Subcutaneous abdominal adipose tissue (tissue), 5 donors: ENCODE data around the gene ARGLU1.

Experiments
- H3K27ac ChIP-seq: one replicate; pipeline ENCODE4 v1.7.0; 2013; ENCODE audit warnings: low read depth, mild to moderate bottlenecking, inconsistent platforms, low read length, moderate library complexity
- H3K27me3 ChIP-seq, 5 donors: one replicate each; pipeline ENCODE4 v1.7.0; 2013; ENCODE audit warnings: low read length in 5 of 5, inconsistent platforms in 1 of 5; ENCODE audit not compliant: control insufficient read depth in 5 of 5, insufficient read depth in 4 of 5
- H3K36me3 ChIP-seq, 5 donors: one replicate each; pipeline ENCODE4 v1.7.0; 2013; ENCODE audit warnings: low read length in 5 of 5; ENCODE audit not compliant: control insufficient read depth in 5 of 5, insufficient read depth in 5 of 5
- H3K4me1 ChIP-seq, 5 donors: one replicate each; pipeline ENCODE4 v1.7.0; 2013; ENCODE audit warnings: low read length in 5 of 5, mild to moderate bottlenecking in 3 of 5, moderate library complexity in 1 of 5; ENCODE audit not compliant: control insufficient read depth in 5 of 5, insufficient read depth in 5 of 5
- H3K4me3 ChIP-seq, 5 donors: one replicate each; pipeline ENCODE4 v1.7.0; 2013; ENCODE audit warnings: low read length in 5 of 5, low read depth in 1 of 5
- H3K9ac ChIP-seq, 5 donors: one replicate each; pipeline ENCODE4 v1.7.0; 2013; ENCODE audit warnings: low read length in 5 of 5, mild to moderate bottlenecking in 4 of 5, moderate library complexity in 3 of 5
- H3K9me3 ChIP-seq, 5 donors: one replicate each; pipeline ENCODE4 v1.7.0; 2013; ENCODE audit warnings: low read length in 5 of 5; ENCODE audit not compliant: control insufficient read depth in 5 of 5
- donor health status: healthy.
- donor health status: healthy.
- donor health status: healthy.
- donor health status: healthy.
- donor health status: healthy.

Gene ARGLU1

DNA sequence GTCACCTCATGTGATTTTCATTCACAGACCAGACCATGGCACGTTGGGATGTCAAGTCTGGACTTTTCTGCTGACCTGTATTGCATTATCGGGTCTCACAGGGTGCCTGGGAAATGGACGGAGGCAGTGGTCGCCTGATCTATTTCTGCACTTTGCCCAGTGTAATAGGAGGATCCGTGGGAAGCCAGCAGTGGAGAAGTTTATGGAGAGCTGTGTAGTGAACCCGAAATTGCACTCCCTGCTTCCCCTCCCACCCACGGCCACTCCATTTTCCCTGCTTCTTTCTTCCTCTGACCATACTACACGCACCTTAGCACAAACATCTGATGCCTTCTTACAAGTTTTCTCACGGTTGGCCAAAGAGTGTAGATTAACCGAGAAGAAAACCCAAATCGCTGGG is 49.4 kb downstream of the ARGLU1 start:
- Histone ChIP-seq H3K9me3 (no peaks in the 10 kb centered on the region), H3K36me3 (no peaks in the 10 kb centered on the region), H3K27me3 (peaks cover 0 to 3% (median 0%) of the 10 kb centered on the region in 5 donors), H3K27ac (no peak overlapping the region), H3K4me3 (no peak overlapping the region), H3K4me1 (peaks cover 0 to 37% (median 0%) of the 10 kb centered on the region in 5 donors), H3K9ac (no peak overlapping the region)

GRCh38 chr13:106517109-106517847 is 50.7 kb downstream of the ARGLU1 start:
- Histone ChIP-seq H3K4me1 (peaks cover 0 to 28% (median 0%) of the 10 kb centered on the region in 5 donors), H3K9me3 (no peaks in the 10 kb centered on the region), H3K9ac (no peak overlapping the region), H3K36me3 (no peaks in the 10 kb centered on the region), H3K27me3 (peaks cover 0 to 3% (median 0%) of the 10 kb centered on the region in 5 donors), H3K4me3 (no peak overlapping the region), H3K27ac (no peak overlapping the region)

- Histone ChIP-seq H3K27ac (no peak overlapping the region), H3K4me1 (peaks cover 0 to 28% (median 0%) of the 10 kb centered on the region in 5 donors), H3K4me3 (no peak overlapping the region), H3K36me3 (peaks cover 0 to 3% (median 0%) of the 10 kb centered on the region in 5 donors), H3K27me3 (peaks cover 0 to 3% (median 0%) of the 10 kb centered on the region in 5 donors), H3K9me3 (no peaks in the 10 kb centered on the region), H3K9ac (no peak overlapping the region)
These were observed 52.2 kb downstream of the ARGLU1 start for GRCh38 chr13:106515635-106516254.

DNA sequence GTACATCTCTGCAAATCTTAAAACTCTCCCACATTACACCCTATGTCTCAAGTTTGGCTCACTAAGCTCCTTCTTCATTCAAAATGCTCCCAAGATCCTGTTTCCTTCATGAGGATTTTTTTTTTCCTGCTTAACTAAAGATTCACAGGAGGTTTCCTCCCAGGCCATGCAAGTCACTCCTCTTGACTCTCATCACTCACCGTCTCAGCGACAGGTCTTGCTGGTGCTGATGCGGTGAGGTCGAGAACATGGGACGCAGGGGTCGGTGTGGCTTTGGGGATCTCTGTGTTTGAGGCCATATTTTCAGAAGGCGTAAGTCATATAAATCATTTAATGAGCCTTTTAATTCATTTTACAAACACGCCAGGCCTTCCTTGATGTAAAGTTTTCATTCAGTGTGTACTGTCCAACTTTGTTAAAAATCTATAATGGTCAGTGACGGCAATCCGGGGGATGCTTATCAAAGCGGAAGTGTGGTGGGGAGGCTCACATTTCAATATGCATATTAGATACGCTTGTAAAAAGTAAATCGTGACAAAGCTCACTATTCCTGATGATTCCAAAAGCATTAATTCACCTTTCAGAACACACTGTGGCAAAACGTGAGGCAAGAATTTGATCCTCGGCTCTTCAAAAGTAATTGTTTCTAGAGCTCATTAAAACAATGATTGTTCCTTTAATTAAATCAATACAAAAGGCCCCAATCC is 52.9 kb downstream of the ARGLU1 start:
- no peaks in the 10 kb centered on the region for H3K9me3 ChIP-seq
- H3K9ac ChIP-seq: no peak overlapping the region
- H3K27ac ChIP-seq: peak overlapping the region; percentile 3

DNA sequence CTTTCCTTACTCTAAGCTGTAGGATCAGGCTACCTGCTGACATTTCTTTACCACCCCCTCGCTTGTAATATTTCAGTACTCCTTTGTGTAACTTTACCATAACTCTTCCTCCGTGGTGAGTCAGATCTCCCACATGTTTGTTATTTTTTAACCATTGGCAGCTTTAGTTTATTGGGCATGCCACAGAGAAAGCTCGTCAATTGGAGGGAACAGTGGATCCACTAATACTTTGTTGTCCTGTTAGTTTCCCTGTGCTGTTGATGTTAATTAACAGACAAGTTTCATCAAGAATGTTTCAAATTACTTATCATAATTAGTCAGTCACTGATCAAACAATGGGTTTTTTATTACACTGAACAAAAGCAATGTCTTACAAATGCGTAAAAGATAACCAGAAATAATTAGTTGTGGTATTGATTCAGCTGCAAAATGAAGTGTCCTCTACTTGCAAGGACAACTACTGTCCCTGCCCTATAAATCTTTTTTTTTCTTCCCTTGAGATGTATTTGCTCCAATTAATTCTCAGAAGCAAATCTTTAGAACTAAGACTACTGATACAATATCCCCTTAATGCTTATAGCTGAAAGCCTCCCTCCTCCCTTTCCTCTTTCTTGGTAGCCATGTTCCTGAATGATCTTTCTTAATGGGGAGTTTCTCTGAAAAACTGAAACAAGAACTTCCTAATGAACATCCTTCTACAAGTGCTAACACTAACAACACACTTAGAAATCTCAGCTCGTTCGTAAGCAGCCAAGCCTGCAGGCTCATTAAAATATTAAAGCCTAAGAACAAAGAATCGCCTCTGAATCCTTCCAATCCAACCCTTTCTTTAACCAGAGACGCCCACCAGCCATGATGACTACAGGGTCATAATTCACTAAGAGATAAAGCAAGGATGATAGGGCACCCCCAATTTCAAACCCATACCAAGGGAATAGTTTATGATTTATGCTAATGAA is 54.6 kb downstream of the ARGLU1 start:
- H3K9me3 ChIP-seq: no peaks in the 10 kb centered on the region
- peaks cover 0 to 3% (median 0%) of the 10 kb centered on the region in 5 donors for H3K36me3 ChIP-seq
- no peak overlapping the region for H3K4me3 ChIP-seq
- H3K4me1 ChIP-seq: peaks cover 0 to 22% (median 0%) of the 10 kb centered on the region in 5 donors
- H3K9ac ChIP-seq: no peak overlapping the region
- no peak overlapping the region for H3K27ac ChIP-seq
- H3K27me3 ChIP-seq: peaks cover 0 to 3% (median 0%) of the 10 kb centered on the region in 5 donors

More for the DNA sequence above, 52.9 kb downstream of the ARGLU1 start:
- Histone ChIP-seq H3K36me3 (peaks cover 0 to 3% (median 0%) of the 10 kb centered on the region in 5 donors), H3K4me3 (no peak overlapping the region), H3K4me1 (peaks cover 0 to 24% (median 0%) of the 10 kb centered on the region in 5 donors), H3K27me3 (peaks cover 0 to 3% (median 0%) of the 10 kb centered on the region in 5 donors)

DNA sequence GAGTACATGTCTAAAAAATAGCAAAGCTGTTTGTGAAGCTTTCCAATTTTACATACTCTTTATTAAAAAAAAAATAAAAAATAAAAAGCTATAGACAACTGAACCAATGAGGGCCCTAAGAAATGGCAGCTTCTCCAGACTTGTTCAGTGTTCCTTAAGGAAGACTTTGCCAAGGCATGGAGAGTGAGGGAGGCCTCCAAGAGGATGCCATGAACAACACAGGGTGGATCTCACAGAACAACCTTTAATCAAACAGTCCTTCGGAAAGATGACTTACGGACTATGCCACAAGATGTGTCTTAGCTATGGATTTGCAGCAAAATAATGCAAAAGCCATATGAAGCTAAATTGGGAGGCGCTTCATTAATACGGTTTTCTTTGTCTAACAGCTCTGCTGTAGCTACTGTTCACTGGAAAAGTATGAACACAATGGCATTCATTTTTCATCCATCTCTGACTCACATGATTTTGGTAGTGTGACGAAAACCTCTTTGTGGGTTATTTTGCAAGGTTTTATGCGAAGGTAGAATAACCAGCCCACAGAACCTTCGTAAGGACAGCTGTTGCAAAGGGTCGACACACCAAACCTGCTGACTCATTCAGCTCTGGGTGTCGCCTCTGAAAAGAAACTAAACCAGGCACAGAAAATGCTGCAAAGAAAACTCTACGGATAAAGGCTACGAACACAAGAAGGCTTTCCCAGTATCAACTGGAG is 60.2 kb downstream of the ARGLU1 start:
- H3K9ac ChIP-seq: no peak overlapping the region
- peaks cover 0 to 3% (median 0%) of the 10 kb centered on the region in 5 donors for H3K36me3 ChIP-seq
- H3K27ac ChIP-seq: no peak overlapping the region
- H3K4me1 ChIP-seq: peaks cover 0 to 15% (median 0%) of the 10 kb centered on the region in 5 donors
- no peaks in the 10 kb centered on the region for H3K9me3 ChIP-seq
- no peaks in the 10 kb centered on the region for H3K27me3 ChIP-seq
- H3K4me3 ChIP-seq: no peak overlapping the region

DNA sequence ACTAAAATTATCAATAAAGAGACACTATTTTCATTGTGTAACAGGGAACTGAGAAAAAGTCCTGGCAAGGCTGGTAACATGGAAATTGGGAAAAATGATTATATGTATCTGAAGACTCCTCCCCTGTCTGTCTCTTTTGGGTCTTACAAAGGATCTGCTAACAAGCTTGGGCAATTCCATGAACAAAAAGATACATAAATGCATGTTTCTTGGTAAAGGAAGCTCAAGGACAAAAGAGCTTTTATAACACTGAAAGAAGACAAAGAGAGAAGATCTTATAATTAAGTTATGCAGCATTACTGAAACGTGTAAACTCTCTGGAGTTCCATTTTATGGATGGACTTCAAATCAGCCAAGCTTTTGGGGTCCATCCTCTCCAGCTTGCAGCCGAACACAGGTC is 61.7 kb downstream of the ARGLU1 start:
- H3K27me3 ChIP-seq: no peaks in the 10 kb centered on the region
- peaks cover 0 to 15% (median 0%) of the 10 kb centered on the region in 5 donors for H3K4me1 ChIP-seq
- H3K4me3 ChIP-seq: no peak overlapping the region
- H3K27ac ChIP-seq: no peak overlapping the region
- H3K9me3 ChIP-seq: no peaks in the 10 kb centered on the region
- no peaks in the 10 kb centered on the region for H3K36me3 ChIP-seq
- no peak overlapping the region for H3K9ac ChIP-seq

DNA sequence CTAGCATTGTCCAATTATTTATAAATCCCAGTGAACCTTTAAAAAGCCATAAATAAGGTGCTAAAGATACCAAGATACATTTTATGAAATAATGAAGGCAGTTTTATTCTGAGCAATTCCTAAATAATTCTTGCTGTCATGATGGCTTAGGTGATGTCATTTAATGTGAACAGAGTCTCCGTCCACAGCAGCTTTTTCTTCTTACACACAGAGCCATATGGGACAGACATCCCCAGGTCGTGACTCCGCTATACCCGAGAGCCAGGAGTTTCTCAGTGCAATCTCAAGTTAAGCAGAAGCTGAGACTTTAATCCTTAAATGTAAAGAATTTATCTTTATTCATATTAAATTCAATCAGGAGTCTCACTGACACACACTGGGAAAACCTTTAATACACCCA is 62.2 kb downstream of the ARGLU1 start:
- no peak overlapping the region for H3K9ac ChIP-seq
- no peaks in the 10 kb centered on the region for H3K36me3 ChIP-seq
- H3K9me3 ChIP-seq: no peaks in the 10 kb centered on the region
- H3K4me1 ChIP-seq: peaks cover 0 to 15% (median 0%) of the 10 kb centered on the region in 5 donors
- H3K4me3 ChIP-seq: no peak overlapping the region
- H3K27ac ChIP-seq: no peak overlapping the region
- H3K27me3 ChIP-seq: no peaks in the 10 kb centered on the region

DNA sequence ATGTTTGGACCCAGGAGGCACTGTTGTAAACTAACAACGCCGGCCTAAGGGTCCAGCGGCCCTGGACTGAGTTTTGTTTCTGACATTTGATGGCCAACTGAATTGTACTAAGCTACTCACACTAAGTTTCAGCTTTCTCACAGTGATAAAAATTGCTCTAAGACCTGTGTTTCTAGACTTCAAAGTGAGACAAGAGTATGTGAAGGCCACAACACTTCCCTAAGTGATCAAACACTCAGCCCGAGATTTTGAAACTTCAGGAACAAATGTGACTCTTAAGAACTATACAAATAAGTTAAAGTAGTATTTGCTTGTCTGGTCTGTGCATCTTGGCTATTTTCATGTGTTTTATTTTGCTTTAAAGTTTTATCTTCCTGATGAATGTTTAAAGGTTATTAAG is 62.6 kb downstream of the ARGLU1 start:
- Histone ChIP-seq H3K27me3 (no peaks in the 10 kb centered on the region), H3K36me3 (no peaks in the 10 kb centered on the region), H3K27ac (no peak overlapping the region), H3K9me3 (no peaks in the 10 kb centered on the region), H3K9ac (no peak overlapping the region), H3K4me1 (peaks cover 0 to 17% (median 0%) of the 10 kb centered on the region in 5 donors), H3K4me3 (no peak overlapping the region)
